ENCODE measurements around the gene BFSP2. TPM values are rescaled to one million over a fixed set of nuclear protein-coding genes. Genes with fewer than 3 reads are reported as not detected.

The BFSP2 gene
- total and polyA plus RNA-seq, 2 of the 13 experiments (the other 11 are each of a cell fraction or from before 2014, with no cell fraction given): not detected

GRCh38 chr3:133383741-133384140 is 16.1 kb upstream of the BFSP2 start:
- ATAC-seq (no peak), DNase-seq (ENCODE audit: low spot score) (no peak), FAIRE-seq (no peak)
- 22% methylated on average over 5 of the region's 5 CpGs for WGBS (ENCODE audit: low lambda C conversion rate)
- CTCF ChIA-PET (ENCODE audit: low intra/inter-chr PET ratio, low total read pairs): interaction anchor here (1.8 to 1.9 kb wide), 2 partner anchors 342 to 653 kb away, joined by 12 to 17 read pairs; no protein-coding TSS in a partner anchor
- intact Hi-C loops (cut with micrococcal nuclease; ENCODE audit: unreplicated experiment) (loop anchor here (1.0 to 5.0 kb wide), 4 partner anchors 216 to 652 kb away; no protein-coding TSS in a partner anchor), in situ Hi-C loops (cut with HindIII; ENCODE audit: extremely low pct_ligation_motif_present, low pct_unique_long_range_greater_than_20kb) (loop anchor here (5.0 to 25.0 kb wide), 2 partner anchors 341 to 846 kb away; no protein-coding TSS in a partner anchor)
- Histone ChIP-seq H3K4me1 (ENCODE audit: insufficient read depth, low read length) (peaks cover 13% of the 10 kb centered on the region), H3K4me3 (replicated peaks in 1 of 3; ENCODE audit: insufficient read depth in 1 of 3, low read depth in 2 of 3, low read length in 3 of 3) (no peak overlapping the region), H3K9me3 (ENCODE audit: low read length) (no peaks in the 10 kb centered on the region), H3K27ac (ENCODE audit: extremely low read length, insufficient read depth, low read length) (no peak overlapping the region), H3K36me3 (replicated peaks in 1 of 2; ENCODE audit: control insufficient read depth in 1 of 2, insufficient read depth in 2 of 2, low read length in 2 of 2) (no peaks in the 10 kb centered on the region), H3K79me2 (ENCODE audit: insufficient read depth, low read length) (no peaks in the 10 kb centered on the region), H3K4me2 (ENCODE audit: low read depth, low read length) (no peak overlapping the region), H3K9ac (ENCODE audit: insufficient read depth, low read depth, low read length) (no peak overlapping the region), H4K20me1 (ENCODE audit: insufficient read depth, low read length) (no peaks in the 10 kb centered on the region), H2AFZ (ENCODE audit: low read length) (no peak overlapping the region), H3K27me3 (ENCODE audit: control insufficient read depth in 1 of 2, insufficient read depth in 2 of 2, low read length in 2 of 2) (peaks cover 0 to 7% of the 10 kb centered on the region in 2 experiments; a peak in 1 of 5 replicates)
- TF ChIP-seq ZNF75D (CRISPR knock-in tag; IDR thresholded peaks at IDR 0.05; ENCODE audit: borderline replicate concordance) (no peak), ZNF296 (CRISPR knock-in tag; conservative IDR thresholded peaks at IDR 0.05) (no peak), CHD2 (IDR thresholded peaks at IDR 0.05; ENCODE audit: low read depth, low read length) (no peak), ZNF282 (IDR thresholded peaks at IDR 0.05; ENCODE audit: partially characterized antibody) (no peak), ZFP37 (CRISPR knock-in tag; IDR thresholded peaks at IDR 0.05; ENCODE audit: borderline replicate concordance) (no peak), AFF4 (CRISPR knock-in tag; IDR thresholded peaks at IDR 0.05) (no peak), ZNF720 (CRISPR knock-in tag; IDR thresholded peaks at IDR 0.05) (no peak)
- no TSS peak for BruUV-seq (replicated peaks)
- POLR2A ChIA-PET: no interaction called here
